ENCODE data around the gene RNFT2.

DNA sequence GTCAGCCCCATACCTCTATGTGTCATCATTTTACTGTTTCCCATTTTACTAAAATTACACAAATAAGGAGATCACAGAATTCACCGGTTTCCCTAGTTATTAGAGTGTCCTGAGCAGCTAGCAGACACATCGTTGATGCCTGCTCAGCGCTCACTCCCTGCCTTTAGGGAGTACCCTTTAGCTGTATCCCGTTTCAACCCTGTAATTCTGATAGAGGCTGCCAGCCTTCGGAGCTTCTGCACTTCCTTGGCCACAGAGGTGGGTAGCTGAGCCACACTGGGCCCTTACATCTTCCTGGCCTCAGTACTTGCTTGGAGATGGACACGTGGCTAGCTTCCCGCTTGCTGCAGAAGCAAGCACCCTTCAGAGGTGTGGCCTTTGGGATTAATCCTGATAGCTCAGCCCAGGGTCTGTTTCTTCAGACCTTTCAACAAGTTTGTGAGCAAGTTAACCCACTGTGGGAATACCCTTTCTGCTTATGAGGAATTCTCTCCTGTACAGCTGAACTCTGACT is 158.4 kb downstream of the RNFT2 start:
- TF ChIP-seq, protein P1, sequence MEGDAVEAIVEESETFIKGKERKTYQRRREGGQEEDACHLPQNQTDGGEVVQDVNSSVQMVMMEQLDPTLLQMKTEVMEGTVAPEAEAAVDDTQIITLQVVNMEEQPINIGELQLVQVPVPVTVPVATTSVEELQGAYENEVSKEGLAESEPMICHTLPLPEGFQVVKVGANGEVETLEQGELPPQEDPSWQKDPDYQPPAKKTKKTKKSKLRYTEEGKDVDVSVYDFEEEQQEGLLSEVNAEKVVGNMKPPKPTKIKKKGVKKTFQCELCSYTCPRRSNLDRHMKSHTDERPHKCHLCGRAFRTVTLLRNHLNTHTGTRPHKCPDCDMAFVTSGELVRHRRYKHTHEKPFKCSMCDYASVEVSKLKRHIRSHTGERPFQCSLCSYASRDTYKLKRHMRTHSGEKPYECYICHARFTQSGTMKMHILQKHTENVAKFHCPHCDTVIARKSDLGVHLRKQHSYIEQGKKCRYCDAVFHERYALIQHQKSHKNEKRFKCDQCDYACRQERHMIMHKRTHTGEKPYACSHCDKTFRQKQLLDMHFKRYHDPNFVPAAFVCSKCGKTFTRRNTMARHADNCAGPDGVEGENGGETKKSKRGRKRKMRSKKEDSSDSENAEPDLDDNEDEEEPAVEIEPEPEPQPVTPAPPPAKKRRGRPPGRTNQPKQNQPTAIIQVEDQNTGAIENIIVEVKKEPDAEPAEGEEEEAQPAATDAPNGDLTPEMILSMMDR (IDR thresholded peaks at IDR 0.05; ENCODE audit: low read depth, low read length): no peak
- TF ChIP-seq POLR2A (IDR thresholded peaks at IDR 0.05; ENCODE audit: extremely low read depth, insufficient read length): no peak
- TF ChIP-seq, protein P2, sequence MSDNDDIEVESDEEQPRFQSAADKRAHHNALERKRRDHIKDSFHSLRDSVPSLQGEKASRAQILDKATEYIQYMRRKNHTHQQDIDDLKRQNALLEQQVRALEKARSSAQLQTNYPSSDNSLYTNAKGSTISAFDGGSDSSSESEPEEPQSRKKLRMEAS (IDR thresholded peaks at IDR 0.05; ENCODE audit: low read depth, low read length): no peak
- no peak for TF ChIP-seq MYC (IDR thresholded peaks at IDR 0.05; ENCODE audit: low read depth, low read length)
